Mammary epithelial cell (primary cell): ENCODE measurements around the gene WDR64.

Experiments
- EZH2 ChIP-seq: IDR thresholded peaks from 2 replicates; pipeline ENCODE4 v1.6.1; 2012; ENCODE audit warnings: low read length, inconsistent platforms, borderline replicate concordance
- TF ChIP-seq, protein P1 (sequence below), 2 donors: IDR thresholded peaks in 1 of 2; conservative IDR thresholded peaks in 1 of 2; 2 replicates each; pipeline ENCODE4 v1.5.1; 2011 to 2012; ENCODE audit warnings: inconsistent platforms in 2 of 2, low read length in 2 of 2, mild to moderate bottlenecking in 2 of 2, control low read depth in 1 of 2, low read depth in 1 of 2; ENCODE audit not compliant: insufficient read depth in 1 of 2; ENCODE audit errors: extremely low read depth in 1 of 2

GRCh38 chr1:241660424-241660972 is 8.4 kb downstream of the WDR64 start:
- TF ChIP-seq, protein P1, sequence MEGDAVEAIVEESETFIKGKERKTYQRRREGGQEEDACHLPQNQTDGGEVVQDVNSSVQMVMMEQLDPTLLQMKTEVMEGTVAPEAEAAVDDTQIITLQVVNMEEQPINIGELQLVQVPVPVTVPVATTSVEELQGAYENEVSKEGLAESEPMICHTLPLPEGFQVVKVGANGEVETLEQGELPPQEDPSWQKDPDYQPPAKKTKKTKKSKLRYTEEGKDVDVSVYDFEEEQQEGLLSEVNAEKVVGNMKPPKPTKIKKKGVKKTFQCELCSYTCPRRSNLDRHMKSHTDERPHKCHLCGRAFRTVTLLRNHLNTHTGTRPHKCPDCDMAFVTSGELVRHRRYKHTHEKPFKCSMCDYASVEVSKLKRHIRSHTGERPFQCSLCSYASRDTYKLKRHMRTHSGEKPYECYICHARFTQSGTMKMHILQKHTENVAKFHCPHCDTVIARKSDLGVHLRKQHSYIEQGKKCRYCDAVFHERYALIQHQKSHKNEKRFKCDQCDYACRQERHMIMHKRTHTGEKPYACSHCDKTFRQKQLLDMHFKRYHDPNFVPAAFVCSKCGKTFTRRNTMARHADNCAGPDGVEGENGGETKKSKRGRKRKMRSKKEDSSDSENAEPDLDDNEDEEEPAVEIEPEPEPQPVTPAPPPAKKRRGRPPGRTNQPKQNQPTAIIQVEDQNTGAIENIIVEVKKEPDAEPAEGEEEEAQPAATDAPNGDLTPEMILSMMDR (conservative IDR thresholded peaks at IDR 0.05 in 1 of 2, IDR thresholded peaks at IDR 0.05 in 1 of 2; ENCODE audit: extremely low read depth in 1 of 2, insufficient read depth in 1 of 2, low read depth in 1 of 2, low read length in 2 of 2) = no peak
- TF ChIP-seq EZH2 = no peak
